ENCODE data around the gene RBFOX2.

Gene RBFOX2

DNA sequence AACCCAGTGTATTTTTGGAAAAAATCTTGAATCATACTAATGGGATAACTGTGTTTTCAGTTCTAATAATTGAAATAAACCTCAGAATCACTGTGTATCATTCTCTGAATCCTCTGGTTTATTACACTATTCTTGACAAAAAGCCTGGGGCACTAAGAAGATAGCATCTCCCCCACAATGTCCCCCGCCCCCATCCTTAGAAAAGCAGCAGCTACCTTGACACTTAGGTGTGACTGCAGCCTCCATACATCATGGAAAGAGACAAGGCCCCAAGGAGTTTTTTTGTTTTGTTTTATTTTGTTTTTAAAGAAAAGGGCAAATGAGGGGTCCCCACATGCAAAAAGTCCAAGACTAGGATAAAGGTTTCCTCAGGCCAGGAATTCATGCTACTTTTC, 186.1 kb downstream of the RBFOX2 start:
- H3K9ac ChIP-seq (ENCODE audit: low read length): no peak overlapping the region
- no peaks in the 10 kb centered on the region for H3K27me3 ChIP-seq (ENCODE audit: control insufficient read depth, insufficient read depth, low read length)
- no peak overlapping the region for H3K27ac ChIP-seq (ENCODE audit: low read length)
- no peaks in the 10 kb centered on the region for H3K9me3 ChIP-seq (ENCODE audit: control insufficient read depth, low read depth, low read length)
- peaks cover 36% of the 10 kb centered on the region for H3K4me1 ChIP-seq (ENCODE audit: control insufficient read depth, low read depth, low read length)
- no peaks in the 10 kb centered on the region for H3K36me3 ChIP-seq (ENCODE audit: control insufficient read depth, low read depth, low read length)
- no peak overlapping the region for H3K4me3 ChIP-seq (ENCODE audit: low read length)

DNA sequence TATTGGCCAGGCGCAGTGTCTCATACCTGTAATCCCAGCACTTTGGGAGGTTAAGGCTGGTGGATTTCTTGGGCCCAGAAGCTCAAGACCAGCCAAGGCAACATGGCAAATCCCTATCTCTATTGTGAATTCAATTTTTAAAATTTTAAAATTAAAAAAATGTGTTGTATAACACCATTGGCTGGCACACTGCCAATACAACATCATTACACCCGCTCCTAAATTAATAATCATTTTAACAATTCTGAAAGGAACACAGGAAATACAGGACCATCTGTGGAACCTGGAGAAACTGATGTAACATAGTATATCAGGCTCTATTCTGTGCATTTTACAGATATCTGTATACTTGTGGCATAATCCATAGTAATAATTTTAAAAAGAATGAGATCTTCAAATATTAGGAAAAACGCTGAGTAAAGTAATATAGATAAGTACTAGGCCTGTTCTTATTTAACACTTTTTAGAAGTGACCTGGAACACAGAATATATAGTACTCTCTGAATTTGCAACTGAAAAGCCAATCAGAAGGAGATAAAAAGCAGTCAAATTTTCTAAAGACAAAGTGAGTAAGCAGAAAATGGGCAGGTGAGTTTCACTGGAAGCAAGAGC, 186.6 kb downstream of the RBFOX2 start:
- Histone ChIP-seq H3K27ac (ENCODE audit: low read length) (no peak overlapping the region), H3K4me3 (ENCODE audit: low read length) (no peak overlapping the region)

DNA sequence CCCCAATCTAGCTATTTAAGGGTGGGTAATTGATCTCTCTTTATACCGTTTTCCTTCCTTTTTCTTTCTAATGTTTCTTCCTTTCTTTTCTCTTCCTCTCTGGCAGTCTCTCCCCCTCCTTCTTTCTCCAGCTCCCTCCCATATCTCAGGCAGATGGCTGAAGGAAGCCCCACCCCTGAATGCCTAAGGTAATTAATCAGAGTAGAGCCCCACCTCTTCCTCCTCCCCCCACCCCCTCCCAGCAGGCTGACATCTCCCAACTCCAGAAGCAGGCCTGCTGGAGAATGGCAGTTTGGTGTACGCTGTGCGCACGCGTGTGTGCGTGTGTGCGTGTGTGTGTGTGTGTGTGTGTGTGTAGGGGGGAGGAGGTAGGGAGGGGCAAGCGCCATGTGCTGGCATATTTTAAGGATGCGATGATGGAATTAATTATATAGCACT, 188.3 kb downstream of the RBFOX2 start:
- H3K4me1 ChIP-seq (ENCODE audit: control insufficient read depth, low read depth, low read length): peaks cover 53% of the 10 kb centered on the region
- H3K27me3 ChIP-seq (ENCODE audit: control insufficient read depth, insufficient read depth, low read length): no peaks in the 10 kb centered on the region
- peak overlapping the region; percentile 86 for H3K9ac ChIP-seq (ENCODE audit: low read length)
- H3K9me3 ChIP-seq (ENCODE audit: control insufficient read depth, low read depth, low read length): no peaks in the 10 kb centered on the region
- H3K4me3 ChIP-seq (ENCODE audit: low read length): peak overlapping the region; percentile 85
- H3K27ac ChIP-seq (ENCODE audit: low read length): peak overlapping the region; percentile 69
- no peaks in the 10 kb centered on the region for H3K36me3 ChIP-seq (ENCODE audit: control insufficient read depth, low read depth, low read length)

More for the DNA sequence above, 186.6 kb downstream of the RBFOX2 start:
- Histone ChIP-seq H3K9ac (ENCODE audit: low read length) (no peak overlapping the region), H3K27me3 (ENCODE audit: control insufficient read depth, insufficient read depth, low read length) (no peaks in the 10 kb centered on the region), H3K4me1 (ENCODE audit: control insufficient read depth, low read depth, low read length) (peaks cover 41% of the 10 kb centered on the region), H3K9me3 (ENCODE audit: control insufficient read depth, low read depth, low read length) (no peaks in the 10 kb centered on the region), H3K36me3 (ENCODE audit: control insufficient read depth, low read depth, low read length) (no peaks in the 10 kb centered on the region)

DNA sequence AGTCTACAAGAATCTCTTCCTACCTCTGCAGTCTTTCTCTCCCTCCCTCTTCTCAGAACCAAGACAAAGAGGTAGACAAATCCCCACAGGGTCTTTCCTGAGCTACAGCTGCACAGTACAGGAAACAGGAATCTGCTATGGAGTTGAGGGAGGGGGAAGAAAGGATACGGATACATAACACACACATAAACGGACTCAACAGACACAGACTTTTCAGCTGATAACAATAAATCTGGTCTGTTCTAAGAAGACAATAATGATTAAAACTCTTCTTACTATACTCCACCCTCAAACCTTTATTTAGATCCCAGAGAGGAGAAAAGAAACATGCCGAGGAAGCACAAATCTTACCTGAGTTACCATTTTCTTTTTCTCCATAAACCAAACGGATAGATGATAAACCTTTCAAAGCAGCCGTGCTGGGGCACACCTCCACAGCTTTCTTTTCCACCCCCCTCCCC, 188.8 kb downstream of the RBFOX2 start:
- Histone ChIP-seq H3K4me1 (ENCODE audit: control insufficient read depth, low read depth, low read length) (peaks cover 58% of the 10 kb centered on the region), H3K36me3 (ENCODE audit: control insufficient read depth, low read depth, low read length) (no peaks in the 10 kb centered on the region), H3K27ac (ENCODE audit: low read length) (peak overlapping the region; percentile 69), H3K9me3 (ENCODE audit: control insufficient read depth, low read depth, low read length) (no peaks in the 10 kb centered on the region), H3K9ac (ENCODE audit: low read length) (peak overlapping the region; percentile 86), H3K27me3 (ENCODE audit: control insufficient read depth, insufficient read depth, low read length) (no peaks in the 10 kb centered on the region), H3K4me3 (ENCODE audit: low read length) (peak overlapping the region; percentile 85)

DNA sequence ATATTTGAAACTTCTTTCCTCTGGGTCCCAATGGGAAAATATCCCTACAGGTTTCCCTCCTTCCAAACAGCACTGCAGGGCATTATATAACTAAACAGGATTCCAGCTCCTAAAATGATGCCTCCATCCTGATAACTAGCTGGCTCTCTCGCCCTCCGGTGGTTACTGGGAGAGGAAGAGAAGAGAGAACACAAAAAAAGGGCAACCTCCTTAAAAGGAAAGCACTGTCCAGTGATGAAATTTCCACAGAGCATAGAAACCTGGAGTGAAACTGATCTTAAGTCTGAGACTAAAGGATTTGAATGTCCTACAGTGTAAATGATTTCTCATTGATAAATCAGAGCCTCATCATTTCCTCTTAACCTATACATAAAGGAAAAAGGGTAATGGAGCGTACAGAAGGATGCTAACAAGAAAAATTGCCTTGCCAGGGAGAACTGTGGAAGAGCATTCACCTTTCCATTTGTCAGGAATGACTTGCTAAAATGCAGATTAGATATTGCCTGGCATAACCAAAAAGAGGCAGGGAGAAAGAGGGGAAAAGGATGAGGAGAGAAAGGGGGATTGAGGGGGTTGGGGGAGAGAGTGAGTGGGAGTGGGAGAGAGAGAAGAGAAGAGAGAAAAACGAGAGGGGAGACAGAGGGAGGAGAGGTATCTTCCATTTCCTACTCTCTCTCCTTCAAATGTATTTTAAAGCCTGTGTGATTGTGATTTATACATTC, 189.6 kb downstream of the RBFOX2 start:
- Histone ChIP-seq H3K27me3 (ENCODE audit: control insufficient read depth, insufficient read depth, low read length) (no peaks in the 10 kb centered on the region), H3K9me3 (ENCODE audit: control insufficient read depth, low read depth, low read length) (no peaks in the 10 kb centered on the region), H3K9ac (ENCODE audit: low read length) (peak overlapping the region; percentile 86), H3K4me3 (ENCODE audit: low read length) (peak overlapping the region; percentile 85), H3K36me3 (ENCODE audit: control insufficient read depth, low read depth, low read length) (no peaks in the 10 kb centered on the region), H3K4me1 (ENCODE audit: control insufficient read depth, low read depth, low read length) (peaks cover 66% of the 10 kb centered on the region), H3K27ac (ENCODE audit: low read length) (peak overlapping the region; percentile 69)

DNA sequence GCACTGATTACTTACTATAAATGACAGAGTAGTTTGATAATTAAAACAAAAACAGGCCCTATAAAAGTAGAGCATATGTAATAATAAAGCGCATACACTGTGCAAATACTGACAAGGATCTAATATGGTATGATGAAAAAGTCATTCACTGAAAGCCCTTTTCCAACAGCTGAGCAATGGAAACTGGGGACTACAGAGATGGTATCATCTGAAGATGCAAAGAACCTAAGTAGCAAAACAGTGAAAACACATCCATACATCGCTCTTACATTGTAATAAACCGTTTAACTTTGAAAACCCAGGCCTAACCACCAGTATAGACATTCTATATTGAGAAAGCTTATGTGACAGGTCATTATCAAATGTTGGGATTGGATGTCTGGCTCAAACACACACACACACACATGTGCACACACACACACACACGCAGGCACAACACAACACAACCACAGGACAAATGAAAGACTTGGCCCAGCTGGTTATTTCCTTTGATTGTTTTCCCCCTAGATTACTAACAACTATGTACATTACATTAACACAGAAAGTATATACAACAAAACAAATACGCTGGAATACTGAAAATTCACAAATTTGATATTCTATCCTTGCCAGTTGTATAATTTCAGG, 191.4 kb downstream of the RBFOX2 start:
- H3K4me3 ChIP-seq (ENCODE audit: low read length): peak overlapping the region; percentile 10
- H3K36me3 ChIP-seq (ENCODE audit: control insufficient read depth, low read depth, low read length): no peaks in the 10 kb centered on the region
- no peaks in the 10 kb centered on the region for H3K9me3 ChIP-seq (ENCODE audit: control insufficient read depth, low read depth, low read length)
- H3K27me3 ChIP-seq (ENCODE audit: control insufficient read depth, insufficient read depth, low read length): no peaks in the 10 kb centered on the region
- H3K27ac ChIP-seq (ENCODE audit: low read length): no peak overlapping the region
- H3K4me1 ChIP-seq (ENCODE audit: control insufficient read depth, low read depth, low read length): peaks cover 57% of the 10 kb centered on the region
- peak overlapping the region; percentile 86 for H3K9ac ChIP-seq (ENCODE audit: low read length)

DNA sequence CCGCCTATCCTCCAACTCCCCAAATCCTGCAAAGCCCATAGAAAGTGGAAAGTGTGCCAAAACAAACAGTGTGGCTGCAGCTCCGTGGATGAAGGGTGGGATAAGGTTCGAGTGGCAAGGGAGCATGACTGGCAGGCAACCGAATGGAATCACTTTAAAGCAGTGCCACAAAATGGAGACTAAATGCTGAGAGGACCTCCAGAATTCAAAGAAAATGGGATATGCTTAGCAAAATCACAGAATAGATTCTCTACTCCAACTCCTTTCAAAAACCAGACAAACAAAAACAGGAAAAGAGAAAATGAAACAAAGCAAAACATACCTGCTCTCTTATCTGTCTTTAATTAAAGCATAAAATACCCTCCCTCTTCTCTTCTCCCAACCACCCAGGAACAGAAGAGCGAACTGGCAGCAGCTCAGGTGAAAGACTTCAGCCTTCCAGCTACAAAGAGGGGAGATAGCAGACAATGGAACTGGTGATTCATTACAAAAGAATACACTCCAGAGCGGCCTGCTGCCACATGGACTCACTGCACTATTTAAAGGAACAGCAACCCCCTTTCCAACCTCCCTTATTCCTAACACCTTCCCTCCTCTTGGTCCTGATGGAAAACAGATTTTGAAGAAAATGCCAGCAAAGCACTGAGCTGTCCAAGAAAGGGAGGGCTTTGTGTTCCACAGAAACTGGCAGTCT, 192.5 kb downstream of the RBFOX2 start:
- Histone ChIP-seq H3K9me3 (ENCODE audit: control insufficient read depth, low read depth, low read length) (no peaks in the 10 kb centered on the region), H3K27me3 (ENCODE audit: control insufficient read depth, insufficient read depth, low read length) (no peaks in the 10 kb centered on the region), H3K4me1 (ENCODE audit: control insufficient read depth, low read depth, low read length) (peaks cover 53% of the 10 kb centered on the region), H3K4me3 (ENCODE audit: low read length) (peak overlapping the region; percentile 59), H3K36me3 (ENCODE audit: control insufficient read depth, low read depth, low read length) (no peaks in the 10 kb centered on the region), H3K9ac (ENCODE audit: low read length) (peak overlapping the region; percentile 86), H3K27ac (ENCODE audit: low read length) (peak overlapping the region; percentile 94)

DNA sequence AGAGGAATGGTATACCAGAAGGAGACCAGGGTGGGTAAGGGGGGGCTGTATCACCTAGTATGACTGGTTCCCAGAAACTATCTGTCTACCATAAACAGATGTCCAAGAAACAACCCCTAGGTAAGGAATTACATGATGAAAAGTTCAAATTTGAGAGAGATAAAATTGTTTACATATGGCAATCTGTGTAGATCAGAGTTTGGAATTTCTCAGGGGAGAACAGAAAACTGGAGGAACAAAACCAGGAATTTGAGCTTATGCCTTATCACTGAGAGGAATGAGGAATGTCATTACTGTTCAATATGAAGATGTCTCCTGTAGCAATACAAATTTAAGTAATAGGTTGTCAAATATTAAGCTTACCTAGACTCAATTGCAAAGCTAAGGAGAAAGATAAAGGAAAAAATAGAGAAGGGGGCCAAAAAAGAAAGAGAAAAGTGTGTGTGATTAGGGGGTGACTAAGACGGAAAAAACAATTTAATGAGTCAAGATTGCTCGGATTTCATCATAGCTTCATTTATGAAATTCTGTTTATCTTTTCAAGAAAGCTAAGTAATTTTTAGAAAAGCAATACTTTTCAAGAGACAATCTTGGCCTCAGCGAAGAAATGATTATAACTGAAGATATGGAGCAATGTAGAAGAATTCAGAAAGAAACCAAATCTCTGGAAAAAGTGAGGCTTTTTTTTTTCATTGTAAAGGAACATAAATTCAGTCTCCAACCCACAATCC, 193.2 kb downstream of the RBFOX2 start:
- Histone ChIP-seq H3K9ac (ENCODE audit: low read length) (peak overlapping the region; percentile 86), H3K27me3 (ENCODE audit: control insufficient read depth, insufficient read depth, low read length) (no peaks in the 10 kb centered on the region), H3K4me1 (ENCODE audit: control insufficient read depth, low read depth, low read length) (peaks cover 48% of the 10 kb centered on the region), H3K36me3 (ENCODE audit: control insufficient read depth, low read depth, low read length) (no peaks in the 10 kb centered on the region), H3K27ac (ENCODE audit: low read length) (peak overlapping the region; percentile 94), H3K9me3 (ENCODE audit: control insufficient read depth, low read depth, low read length) (no peaks in the 10 kb centered on the region), H3K4me3 (ENCODE audit: low read length) (peak overlapping the region; percentile 59)

DNA sequence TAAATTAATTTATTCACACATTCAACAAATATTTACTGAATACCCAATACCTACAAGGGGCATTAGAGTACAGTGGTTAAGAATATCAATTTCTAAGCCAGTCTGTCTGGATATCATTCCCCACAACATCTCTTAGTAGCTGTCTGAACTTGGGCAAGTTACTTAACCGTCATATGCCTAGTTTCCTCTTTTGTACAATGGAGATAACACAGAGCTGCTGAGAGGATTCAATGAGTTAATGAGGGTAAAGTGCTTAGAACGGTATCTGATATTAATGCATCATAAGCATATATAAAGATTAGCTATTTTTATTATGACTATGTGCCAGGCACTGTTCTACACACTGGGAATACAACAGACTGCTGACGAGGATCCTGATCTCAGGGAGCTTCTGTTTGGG, 194.6 kb downstream of the RBFOX2 start:
- Histone ChIP-seq H3K27ac (ENCODE audit: low read length) (no peak overlapping the region), H3K4me3 (ENCODE audit: low read length) (no peak overlapping the region), H3K9me3 (ENCODE audit: control insufficient read depth, low read depth, low read length) (no peaks in the 10 kb centered on the region), H3K4me1 (ENCODE audit: control insufficient read depth, low read depth, low read length) (peaks cover 54% of the 10 kb centered on the region), H3K9ac (ENCODE audit: low read length) (no peak overlapping the region), H3K27me3 (ENCODE audit: control insufficient read depth, insufficient read depth, low read length) (no peaks in the 10 kb centered on the region), H3K36me3 (ENCODE audit: control insufficient read depth, low read depth, low read length) (no peaks in the 10 kb centered on the region)

DNA sequence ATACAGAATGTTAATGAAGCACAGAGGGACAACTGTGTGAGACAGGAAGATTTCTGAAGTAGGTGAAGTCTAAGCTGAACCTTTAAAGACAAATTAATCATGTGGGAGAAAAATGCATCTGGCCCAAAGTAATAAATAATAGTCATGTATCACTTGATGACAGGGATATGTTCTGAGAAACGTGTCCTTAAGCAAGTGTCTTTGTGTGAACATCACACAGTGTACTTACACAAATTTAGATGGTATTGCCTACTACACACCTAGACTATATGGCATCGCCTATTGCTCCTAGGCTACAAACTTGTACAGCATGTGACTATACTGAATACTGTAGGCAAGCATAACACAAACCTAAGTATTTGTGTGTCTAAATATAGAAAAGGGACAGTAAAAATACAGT, 198.3 kb downstream of the RBFOX2 start:
- Histone ChIP-seq H3K4me3 (ENCODE audit: low read length) (peak overlapping the region; percentile 15), H3K9ac (ENCODE audit: low read length) (no peak overlapping the region), H3K4me1 (ENCODE audit: control insufficient read depth, low read depth, low read length) (peaks cover 31% of the 10 kb centered on the region), H3K36me3 (ENCODE audit: control insufficient read depth, low read depth, low read length) (no peaks in the 10 kb centered on the region), H3K9me3 (ENCODE audit: control insufficient read depth, low read depth, low read length) (no peaks in the 10 kb centered on the region), H3K27me3 (ENCODE audit: control insufficient read depth, insufficient read depth, low read length) (no peaks in the 10 kb centered on the region), H3K27ac (ENCODE audit: low read length) (no peak overlapping the region)

DNA sequence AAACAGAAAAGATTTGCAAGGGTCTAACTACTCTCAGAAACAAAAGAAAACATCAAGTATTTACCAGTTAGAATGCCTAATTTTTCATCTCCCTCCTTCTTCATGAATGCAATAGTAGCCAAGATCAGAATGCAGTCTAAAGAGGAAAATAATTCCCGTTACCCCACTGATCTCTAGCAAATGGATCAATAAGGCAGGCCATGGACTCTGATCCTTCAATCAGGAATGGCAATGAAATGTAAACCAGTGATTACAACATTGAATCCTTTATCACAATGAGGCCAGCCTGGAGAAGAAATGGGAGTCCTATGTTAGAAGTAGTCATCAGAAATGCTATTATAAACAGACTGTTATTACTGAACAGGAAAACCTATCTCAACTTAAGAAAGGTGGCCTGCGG, 204.4 kb downstream of the RBFOX2 start:
- Histone ChIP-seq H3K9me3 (ENCODE audit: control insufficient read depth, low read depth, low read length) (no peaks in the 10 kb centered on the region), H3K9ac (ENCODE audit: low read length) (no peak overlapping the region), H3K27me3 (ENCODE audit: control insufficient read depth, insufficient read depth, low read length) (no peaks in the 10 kb centered on the region), H3K36me3 (ENCODE audit: control insufficient read depth, low read depth, low read length) (no peaks in the 10 kb centered on the region), H3K27ac (ENCODE audit: low read length) (no peak overlapping the region), H3K4me1 (ENCODE audit: control insufficient read depth, low read depth, low read length) (peaks cover 11% of the 10 kb centered on the region), H3K4me3 (ENCODE audit: low read length) (no peak overlapping the region)
